NB4 (cell line): ENCODE data around the gene PHF20.

ENCODE experiments used
- DNase-seq: peaks from one replicate; pipeline ENCODE4 v3.0.0; 2010; ENCODE audit warnings: low read depth
- H3K4me3 ChIP-seq: one replicate; pipeline ENCODE4 v1.5.1; 2011; ENCODE audit warnings: mild to moderate bottlenecking, low read depth, low read length, moderate library complexity
- CTCF ChIP-seq: IDR thresholded peaks from one replicate; pipeline ENCODE4 v1.5.1; 2012; ENCODE audit warnings: low read depth, low read length
- MAX ChIP-seq: IDR thresholded peaks from 2 replicates; pipeline ENCODE4 v1.6.1; 2011; ENCODE audit warnings: low read depth, low read length
- MYC ChIP-seq: IDR thresholded peaks from 2 replicates; pipeline ENCODE4 v1.6.1; 2011; ENCODE audit warnings: low read depth, low read length
- POLR2A ChIP-seq: IDR thresholded peaks from 2 replicates; pipeline ENCODE4 v1.6.1; 2011; ENCODE audit warnings: mild to moderate bottlenecking; ENCODE audit not compliant: insufficient read length; ENCODE audit errors: extremely low read depth

The PHF20 gene

GRCh38 chr20:35963878-35964277, 192.1 kb downstream of the PHF20 start:
- no peak for DNase-seq
- no peak overlapping the region for H3K4me3 ChIP-seq
- TF ChIP-seq CTCF (no peak), MYC (no peak), POLR2A (no peak)

GRCh38 chr20:35967979-35968640, 196.3 kb downstream of the PHF20 start, which contains the start of gene CNBD2:
CNBD2 (plus strand) TSS chr20:35968590; CDS start chr20:35968763, 173 bp downstream.
- no peak within 1 kb of the TSS for H3K4me3 ChIP-seq
- no peak for TF ChIP-seq MAX
- no peak for TF ChIP-seq POLR2A
- no peak for TF ChIP-seq MYC
- no peak for TF ChIP-seq CTCF
- no peak for DNase-seq

- TF ChIP-seq MAX (no peak), MYC (no peak), POLR2A (no peak)
- DNase-seq: no peak
- no peak overlapping the region for H3K4me3 ChIP-seq
Measured at GRCh38 chr20:35968930-35969329, 197.1 kb downstream of the PHF20 start.

- TF ChIP-seq MYC: no peak
- TF ChIP-seq CTCF: no peak
- no peak for TF ChIP-seq POLR2A
- TF ChIP-seq MAX: no peak
- no peak overlapping the region for H3K4me3 ChIP-seq
- DNase-seq: no peak
Measured at GRCh38 chr20:35971981-35972380, 200.2 kb downstream of the PHF20 start.

- no peak overlapping the region for H3K4me3 ChIP-seq
- no peak for DNase-seq
- no peak for TF ChIP-seq MYC
- no peak for TF ChIP-seq POLR2A
- no peak for TF ChIP-seq MAX
- no peak for TF ChIP-seq CTCF
Measured at GRCh38 chr20:35972462-35972861, 200.6 kb downstream of the PHF20 start.

- no peak for TF ChIP-seq MAX
- TF ChIP-seq CTCF: no peak
- no peak for TF ChIP-seq POLR2A
- TF ChIP-seq MYC: no peak
- DNase-seq: peak; percentile 38
- no peak overlapping the region for H3K4me3 ChIP-seq
Measured at GRCh38 chr20:35974256-35974655, 202.4 kb downstream of the PHF20 start.
